GM18873 (cell line): Measurements from ENCODE around the gene SLAMF7.
"Not testable (repeated sequence)": the region's sequence is repeated elsewhere in the genome, so short reads cannot be mapped to it uniquely, and the experiment has no call there.

Experiments used
- ATAC-seq: cut with Tn5 transposase; IDR thresholded peaks from one replicate; pipeline ENCODE4 v1.9.1; 2021; ENCODE audit warnings: mild to moderate bottlenecking, moderate library complexity, moderate number of reproducible peaks; ENCODE audit not compliant: unreplicated experiment, low FRiP score

SLAMF7 gene

DNA sequence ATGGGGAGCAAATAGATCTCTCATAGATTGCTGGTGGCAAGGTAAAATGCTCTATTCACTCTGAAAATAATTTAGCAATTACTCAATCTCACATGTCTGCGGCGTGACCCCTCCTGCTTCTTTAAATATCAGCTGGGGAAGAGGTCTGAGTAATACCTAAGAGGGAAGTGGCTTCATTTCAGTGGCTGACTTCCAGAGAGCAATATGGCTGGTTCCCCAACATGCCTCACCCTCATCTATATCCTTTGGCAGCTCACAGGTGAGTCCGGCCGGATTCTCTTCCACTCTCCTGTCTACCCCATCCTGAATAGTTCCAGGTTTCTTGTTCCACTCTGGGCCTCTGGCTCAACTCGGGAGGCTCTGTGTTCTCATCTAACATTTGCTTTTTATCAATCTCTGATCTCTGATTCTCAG lies at the start of gene SLAMF7:
TSS of gene SLAMF7 (plus strand) at position 150 of the 414 bp plus-strand sequence. CDS start at position 205, 55 bp downstream.
- ATAC-seq = no peak

DNA sequence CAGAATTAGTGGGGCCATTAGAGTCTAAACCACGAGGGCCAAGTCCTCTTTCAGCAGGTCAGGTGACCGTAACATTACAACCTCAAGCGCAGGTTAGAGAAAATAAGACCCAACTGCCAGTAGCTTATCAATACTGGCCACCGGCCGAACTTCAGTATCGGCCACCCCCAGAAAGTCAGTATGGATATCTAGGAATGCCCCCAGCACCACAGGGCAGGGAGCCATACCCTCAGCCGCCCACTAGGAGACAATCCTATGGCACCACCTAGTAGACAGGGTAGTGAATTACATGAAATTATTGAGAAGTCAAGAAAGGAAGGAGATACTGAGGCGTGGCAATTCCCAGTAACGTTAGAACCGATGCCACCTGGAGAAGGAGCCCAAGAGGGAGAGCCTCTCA lies 46.7 kb upstream of the SLAMF7 start:
- not testable (repeated sequence) for ATAC-seq

GRCh38 chr1:160702100-160702499 lies 36.9 kb upstream of the SLAMF7 start:
- ATAC-seq = no peak

GRCh38 chr1:160704250-160704649 lies 34.8 kb upstream of the SLAMF7 start:
- no peak for ATAC-seq

DNA sequence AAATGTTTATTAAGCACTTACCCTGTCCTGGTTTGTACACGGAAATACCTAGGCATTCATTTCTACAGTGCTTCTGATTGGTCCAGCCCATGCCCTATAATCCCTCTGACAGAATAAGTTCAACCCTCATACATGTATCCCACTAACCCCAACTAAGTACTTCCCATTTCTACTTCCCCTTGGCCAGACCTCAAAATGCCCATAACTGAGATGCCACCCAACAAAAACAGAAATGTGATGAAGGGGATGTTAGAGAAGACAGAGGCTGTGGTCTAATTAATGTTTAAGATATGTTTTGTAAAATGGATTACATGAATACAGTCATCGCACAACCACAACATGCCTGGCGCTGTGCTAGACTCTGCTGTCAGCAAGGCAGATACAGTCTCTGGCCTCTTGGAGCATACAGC lies 33.8 kb upstream of the SLAMF7 start:
- ATAC-seq = not testable (repeated sequence)

DNA sequence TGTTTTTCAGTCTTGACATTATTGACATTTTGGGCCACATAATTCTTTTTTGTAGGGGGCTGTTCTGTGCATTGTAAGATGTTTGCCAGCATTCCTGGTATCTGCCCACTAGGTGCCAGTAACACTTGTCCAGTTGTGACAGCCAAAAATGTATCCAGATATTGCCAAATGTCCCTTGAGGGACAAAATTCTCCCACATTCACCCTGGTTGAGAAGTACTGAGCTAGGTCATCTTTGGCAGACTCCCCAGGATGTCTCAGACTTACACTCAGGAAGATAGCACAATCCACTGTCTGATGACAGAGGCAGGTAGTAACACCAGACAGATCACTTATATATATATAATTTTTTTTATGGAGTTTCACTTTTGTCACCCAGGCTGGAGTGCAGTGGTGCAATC lies 33.3 kb upstream of the SLAMF7 start:
- ATAC-seq = no peak

DNA sequence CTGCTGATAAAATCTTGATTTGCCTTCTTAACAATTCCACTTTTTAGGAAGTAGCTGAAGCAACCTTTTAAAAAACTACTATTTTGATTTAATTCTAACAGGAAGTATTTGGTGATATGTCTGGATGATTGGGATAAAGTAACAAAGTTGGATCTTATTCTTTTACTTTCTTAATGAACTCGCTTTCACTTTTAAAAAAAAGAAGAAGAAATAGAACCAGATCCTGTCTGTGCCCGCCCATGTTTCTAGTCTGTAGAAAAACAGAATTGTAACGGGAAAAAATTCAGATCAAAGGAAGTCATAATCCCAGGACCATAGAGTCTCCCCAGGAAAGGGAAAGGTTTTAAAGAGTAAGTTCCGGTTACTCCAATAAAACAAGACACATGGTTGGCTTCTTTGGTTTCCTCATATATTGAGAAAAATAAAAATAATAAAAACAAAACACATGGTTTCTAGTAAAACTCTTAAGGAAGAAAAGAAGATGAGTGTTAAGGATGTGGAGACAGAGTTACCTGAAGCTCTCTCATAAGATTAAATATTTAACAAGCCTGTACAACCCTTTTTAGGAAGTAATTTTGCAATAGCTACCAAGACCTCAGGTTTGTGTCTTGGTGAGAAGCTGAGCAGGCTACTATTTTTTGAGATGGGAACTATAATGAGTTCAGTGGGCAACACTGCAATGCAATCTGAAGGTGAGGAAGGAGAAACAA lies 32.4 kb upstream of the SLAMF7 start:
- no peak for ATAC-seq

GRCh38 chr1:160707236-160708064 lies 31.6 kb upstream of the SLAMF7 start:
- ATAC-seq = no peak

DNA sequence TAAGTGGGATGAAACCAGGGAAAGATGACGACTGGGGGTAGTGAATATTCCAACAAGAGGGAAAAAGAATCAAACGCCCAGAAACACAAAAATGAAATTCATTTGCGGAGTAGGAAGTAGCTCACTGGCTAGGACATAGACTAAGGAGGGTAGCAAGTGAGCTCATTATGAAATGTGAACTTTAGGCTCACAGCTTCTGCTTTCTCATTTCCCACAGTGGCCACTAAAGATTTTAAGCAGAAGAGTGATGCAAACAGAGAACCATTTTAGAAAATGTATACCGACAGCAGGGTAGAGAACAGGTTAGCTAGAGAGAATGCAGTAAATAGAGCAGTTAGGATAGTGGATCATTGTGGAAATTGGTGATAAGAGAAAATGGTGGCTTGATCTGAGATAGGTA lies 30.9 kb upstream of the SLAMF7 start:
- ATAC-seq = no peak

GRCh38 chr1:160708801-160709200 lies 30.2 kb upstream of the SLAMF7 start:
- ATAC-seq = peak; percentile 35

DNA sequence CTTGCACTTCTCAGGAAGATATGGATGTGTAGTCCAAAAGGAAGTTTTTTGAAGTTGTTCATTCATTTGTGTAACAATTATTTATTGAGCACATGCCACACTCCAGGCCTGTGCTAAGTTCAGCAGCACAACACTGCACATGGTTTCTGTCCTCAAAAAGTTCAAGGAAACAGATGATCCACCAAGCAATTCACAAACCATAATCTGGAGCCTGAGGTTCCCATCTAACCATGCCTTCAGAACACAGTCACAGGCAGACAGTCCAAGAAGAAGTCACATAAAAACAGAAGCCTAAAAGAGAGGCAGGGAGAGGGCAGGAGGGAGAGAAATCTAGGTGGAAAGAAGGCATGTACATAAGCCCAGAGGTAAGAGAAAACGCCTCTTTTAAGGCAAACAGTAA lies 29.3 kb upstream of the SLAMF7 start:
- ATAC-seq = no peak

GRCh38 chr1:160710517-160711252 lies 28.4 kb upstream of the SLAMF7 start:
- ATAC-seq = no peak

GRCh38 chr1:160711276-160711601 lies 27.8 kb upstream of the SLAMF7 start:
- ATAC-seq = no peak

DNA sequence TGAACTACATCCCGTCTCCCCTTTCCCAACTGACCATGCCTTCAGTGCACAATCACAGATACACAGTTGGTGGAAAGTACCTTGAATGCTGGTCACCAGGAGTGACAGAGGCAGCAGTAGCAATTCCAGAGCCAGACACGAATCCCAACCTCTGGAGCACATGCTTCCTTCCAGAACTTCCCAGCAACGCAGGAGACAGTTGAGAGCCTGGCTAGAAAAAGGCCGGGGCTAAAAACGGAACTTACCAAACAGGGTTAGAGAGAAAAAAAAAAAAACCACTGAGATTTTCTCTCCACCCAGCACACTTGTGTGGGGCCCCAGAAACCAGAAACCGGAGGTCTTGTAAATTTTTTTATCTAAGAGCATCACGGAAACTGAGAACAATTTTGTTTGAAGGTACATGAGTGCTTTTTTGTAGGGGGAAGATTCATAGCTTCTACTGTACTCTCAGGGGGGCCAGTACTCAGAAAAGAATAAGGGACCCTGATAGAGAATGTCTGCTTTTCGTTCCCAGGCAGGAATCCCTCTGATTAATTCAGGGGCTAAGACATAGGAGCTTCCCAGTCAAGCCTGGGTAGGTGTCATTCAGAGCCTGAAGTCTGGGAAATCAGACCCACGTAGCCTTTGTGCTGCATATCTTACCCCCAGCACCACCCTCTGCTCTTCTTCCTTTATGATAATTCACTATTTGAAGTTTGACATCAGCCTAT lies 27.3 kb upstream of the SLAMF7 start, which contains the start of gene CD48:
TSS of gene CD48 (minus strand) at position 221 of the 710 bp plus-strand sequence. CDS start at position 162, 59 bp downstream.
- no peak for ATAC-seq

- ATAC-seq = not testable (repeated sequence)
These were observed 26.4 kb upstream of the SLAMF7 start for GRCh38 chr1:160712525-160713080.

GRCh38 chr1:160713161-160713560 lies 25.9 kb upstream of the SLAMF7 start:
- ATAC-seq = no peak

DNA sequence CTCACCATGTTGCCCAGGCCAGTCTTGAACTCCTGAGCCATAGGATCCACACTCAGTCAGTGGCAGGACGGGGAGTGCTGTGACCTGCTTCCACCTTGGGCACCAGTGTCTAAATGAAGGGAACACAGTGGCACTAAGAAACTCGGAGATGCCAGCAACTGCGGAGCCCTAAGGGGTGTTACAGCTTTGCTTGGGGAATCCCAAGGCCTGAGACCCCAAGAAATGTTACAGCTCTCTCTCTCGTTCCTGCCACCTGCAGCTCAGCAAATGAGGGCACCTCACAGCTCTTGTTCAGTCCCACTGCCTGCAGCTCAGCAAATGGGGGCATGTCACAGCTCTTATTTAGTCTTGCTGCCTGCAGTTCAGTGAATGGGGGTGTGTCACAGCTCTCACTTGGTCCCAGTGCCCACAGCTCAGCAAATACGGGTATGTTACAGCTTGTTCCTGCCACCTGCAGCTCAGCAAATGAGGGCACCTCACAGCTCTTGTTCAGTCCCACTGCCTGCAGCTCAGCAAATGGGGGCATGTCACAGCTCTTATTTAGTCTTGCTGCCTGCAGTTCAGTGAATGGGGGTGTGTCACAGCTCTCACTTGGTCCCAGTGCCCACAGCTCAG lies 24.9 kb upstream of the SLAMF7 start:
- ATAC-seq = not testable (repeated sequence)

- ATAC-seq = no peak
These were observed 23.0 kb upstream of the SLAMF7 start for GRCh38 chr1:160716013-160716412.

DNA sequence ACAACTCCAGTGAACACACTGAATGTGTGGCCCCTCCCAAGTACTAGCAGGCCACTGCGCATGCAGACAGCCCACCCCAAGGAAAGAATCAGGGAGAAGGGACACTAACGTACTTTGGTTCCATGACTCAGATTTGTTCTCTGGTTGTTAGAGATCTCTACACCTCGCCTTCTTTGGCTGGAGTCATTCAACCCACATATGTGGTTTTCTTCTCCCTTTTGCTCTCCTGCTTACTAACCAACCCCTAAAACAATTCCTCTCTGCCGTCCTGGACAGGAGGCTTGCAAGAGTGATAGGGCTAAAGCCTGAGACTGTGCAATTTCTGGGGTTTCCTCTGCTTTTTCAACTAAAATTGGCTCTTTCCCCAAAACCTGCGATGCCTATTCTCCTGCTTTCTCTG lies 21.7 kb upstream of the SLAMF7 start:
- no peak for ATAC-seq

GRCh38 chr1:160718210-160718609 lies 20.8 kb upstream of the SLAMF7 start:
- ATAC-seq = no peak
